HG03558 (cell line): Measurements from ENCODE around the gene DENND5B.
"Not testable (repeated sequence)": the region's sequence is repeated elsewhere in the genome, so short reads cannot be mapped to it uniquely, and the experiment has no call there.

Experiments
- ATAC-seq: cut with Tn5 transposase; IDR thresholded peaks from one replicate; pipeline ENCODE4 v1.9.1; 2021; ENCODE audit warnings: moderate number of reproducible peaks; ENCODE audit not compliant: unreplicated experiment; ENCODE audit errors: extremely low read depth

DENND5B gene

DNA sequence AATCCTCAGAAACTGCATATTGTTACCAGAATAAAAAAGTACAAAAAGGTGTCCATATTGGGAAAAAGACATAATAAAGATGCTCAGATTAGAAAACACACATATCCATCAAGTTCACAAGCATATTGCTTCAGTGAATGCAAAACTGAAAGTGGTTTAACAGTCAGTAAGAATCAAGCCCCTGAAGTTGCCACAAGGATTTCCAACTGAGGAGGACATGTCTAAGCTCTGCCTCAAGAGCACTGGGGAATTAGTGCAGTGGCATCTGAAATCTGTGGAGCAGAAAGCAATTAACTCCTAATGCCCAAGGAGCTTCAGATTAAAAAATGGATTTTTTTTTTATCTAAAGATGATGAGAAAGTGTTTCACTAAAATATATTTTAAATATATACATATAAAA, 113.2 kb downstream of the DENND5B start:
- no peak for ATAC-seq

GRCh38 chr12:31476437-31476836, 114.5 kb downstream of the DENND5B start:
- ATAC-seq = no peak

DNA sequence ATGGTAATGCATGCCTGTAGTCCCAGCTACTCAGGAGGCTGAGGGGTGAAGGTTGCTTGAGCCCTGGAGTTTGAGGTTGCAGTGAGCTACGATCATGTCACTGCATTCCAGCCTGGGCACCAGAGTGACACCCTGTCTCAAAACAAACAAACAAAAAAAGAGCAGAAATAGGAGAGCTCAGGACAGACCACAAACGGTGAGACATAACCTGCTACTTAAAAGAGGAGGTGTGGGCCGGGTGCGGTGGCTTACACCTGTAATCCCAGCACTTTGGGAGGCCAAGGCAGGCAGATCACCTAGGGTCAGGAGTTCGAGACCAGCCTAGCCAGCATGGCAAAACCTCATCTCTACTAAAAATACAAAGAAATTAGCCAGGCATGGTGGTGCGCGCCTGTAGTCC, 115.3 kb downstream of the DENND5B start:
- not testable (repeated sequence) for ATAC-seq

- ATAC-seq = no peak
Observed at GRCh38 chr12:31474751-31475150, 116.2 kb downstream of the DENND5B start.

DNA sequence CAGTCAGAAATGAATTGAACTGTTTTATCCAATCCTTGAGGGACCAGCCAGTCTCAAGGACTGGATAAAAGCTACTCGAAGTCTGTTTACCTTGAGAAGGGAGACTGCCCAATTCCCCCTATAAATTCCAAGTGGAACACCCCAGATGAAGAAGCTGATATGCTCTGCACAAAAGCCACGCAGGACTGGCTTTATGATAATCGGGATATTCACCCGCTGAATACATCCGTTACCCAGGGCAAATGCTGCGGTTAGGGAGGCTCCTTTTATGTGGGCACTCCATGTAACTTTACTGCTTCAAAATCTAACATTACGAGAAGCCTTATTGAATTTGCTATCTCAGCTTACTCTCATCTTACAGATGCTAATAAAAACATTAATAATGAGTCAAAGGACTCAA, 119.1 kb downstream of the DENND5B start:
- ATAC-seq = no peak

- no peak for ATAC-seq
Observed at GRCh38 chr12:31471051-31471450, 119.9 kb downstream of the DENND5B start.

- no peak for ATAC-seq
Observed at GRCh38 chr12:31470459-31470858, 120.5 kb downstream of the DENND5B start.

DNA sequence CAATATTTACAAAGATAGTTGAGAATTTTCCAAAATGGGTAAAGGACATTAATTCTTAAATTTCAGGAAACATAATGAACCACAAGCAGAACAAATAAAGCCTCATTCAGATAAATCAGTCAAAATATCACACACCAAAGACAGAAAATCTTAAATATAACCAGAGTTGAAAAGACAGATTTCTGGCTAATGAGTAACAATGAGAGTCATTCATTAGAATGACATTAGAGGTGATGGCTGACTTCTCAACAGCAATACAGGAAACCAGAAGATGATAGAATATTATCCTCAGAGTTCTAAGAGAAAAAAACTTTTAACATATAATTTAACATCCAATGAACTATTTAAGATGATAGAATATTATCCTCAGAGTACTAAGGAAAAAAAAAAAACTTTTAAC, 124.2 kb downstream of the DENND5B start:
- ATAC-seq = no peak

- no peak for ATAC-seq
Observed at GRCh38 chr12:31465002-31465401, 125.9 kb downstream of the DENND5B start.

DNA sequence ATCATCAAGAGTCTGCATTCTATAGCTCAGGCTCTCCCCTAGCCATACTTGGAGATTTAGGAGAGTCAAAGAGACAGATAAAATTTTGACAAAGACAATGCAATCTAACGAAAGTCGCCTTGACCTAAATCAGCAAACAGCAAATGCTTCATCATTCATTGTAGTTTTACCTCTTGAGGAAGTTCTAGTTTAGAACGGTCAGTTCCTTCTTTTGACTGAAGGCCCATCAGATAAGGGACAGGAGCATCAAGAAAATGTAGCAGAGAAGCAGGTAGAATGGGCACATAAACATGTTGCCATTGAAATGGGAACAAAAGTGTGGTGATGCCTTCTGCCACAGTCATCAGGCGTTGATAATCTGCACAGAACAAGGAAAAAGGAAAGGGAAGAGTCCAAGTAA, 130.9 kb downstream of the DENND5B start:
- ATAC-seq = no peak

DNA sequence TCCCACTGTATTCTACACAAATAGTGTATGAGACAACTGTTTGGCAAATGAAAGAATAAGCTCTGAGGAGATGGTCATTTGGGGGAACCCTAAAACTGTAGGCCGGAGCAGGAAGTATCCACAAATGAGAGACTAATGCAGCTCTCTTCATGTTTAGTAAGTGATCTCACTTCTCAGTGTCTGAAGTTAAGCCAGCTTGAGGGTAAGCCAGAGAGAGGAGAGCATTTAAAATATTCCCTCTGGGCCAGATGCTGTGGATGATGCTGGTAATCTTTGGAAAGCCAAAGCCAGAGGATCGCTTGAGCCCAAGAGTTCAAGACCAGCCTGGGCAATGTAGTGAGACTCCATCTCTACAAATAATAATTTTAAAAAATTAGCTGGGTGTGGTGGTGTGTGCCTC, 134.4 kb downstream of the DENND5B start:
- ATAC-seq = no peak

- ATAC-seq = no peak
Observed at GRCh38 chr12:31444736-31445135, 146.2 kb downstream of the DENND5B start.

DNA sequence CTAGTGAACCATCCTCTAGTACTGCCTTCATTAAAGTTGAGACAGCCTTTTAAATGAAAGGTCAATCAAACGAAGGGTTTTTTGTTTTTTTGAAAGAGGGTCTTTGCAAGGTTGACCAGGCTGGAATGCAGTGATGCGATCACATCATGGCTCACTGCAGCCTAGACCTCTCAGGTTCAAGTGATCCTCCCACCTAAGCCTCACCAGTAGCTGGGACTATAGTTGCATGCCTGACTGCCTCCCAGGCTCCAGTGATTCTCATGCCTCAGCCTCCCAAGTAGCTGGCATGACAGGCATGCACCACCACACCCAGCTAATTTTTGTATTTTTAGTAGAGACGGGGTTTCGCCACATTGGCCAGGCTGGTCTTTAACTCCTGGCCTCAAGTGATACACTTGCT, 150.3 kb downstream of the DENND5B start:
- ATAC-seq = no peak

GRCh38 chr12:31440134-31440533, 150.8 kb downstream of the DENND5B start:
- no peak for ATAC-seq

GRCh38 chr12:31431721-31432240, 159.2 kb downstream of the DENND5B start:
- ATAC-seq = no peak

GRCh38 chr12:31423405-31423804, 167.5 kb downstream of the DENND5B start:
- ATAC-seq = no peak

DNA sequence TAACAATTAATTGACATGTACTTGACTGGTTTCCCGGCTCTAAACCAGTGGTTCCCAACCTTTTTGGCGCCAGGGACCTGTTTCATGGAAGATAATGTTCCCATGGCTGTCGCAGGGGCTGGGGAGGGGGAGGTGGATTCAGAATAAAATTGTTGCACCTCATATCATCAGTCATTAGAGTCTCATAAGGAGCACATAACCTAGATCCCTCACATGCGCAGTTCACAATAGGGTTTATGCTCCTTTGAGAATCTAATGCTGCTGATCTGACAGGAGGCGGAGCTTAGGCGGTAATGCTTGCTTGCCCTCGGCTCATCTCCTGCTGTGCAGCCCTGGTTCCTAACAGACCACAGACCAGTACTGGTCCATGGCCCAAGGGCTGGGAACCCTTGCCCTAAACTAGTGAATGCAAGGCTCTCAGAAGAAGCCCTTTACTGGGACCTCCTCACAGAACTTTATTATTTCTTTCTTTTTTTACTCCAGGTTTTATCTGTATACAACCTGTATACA, 178.6 kb downstream of the DENND5B start:
- no peak for ATAC-seq

- ATAC-seq = no peak
Observed at GRCh38 chr12:31408763-31409162, 182.2 kb downstream of the DENND5B start.

DNA sequence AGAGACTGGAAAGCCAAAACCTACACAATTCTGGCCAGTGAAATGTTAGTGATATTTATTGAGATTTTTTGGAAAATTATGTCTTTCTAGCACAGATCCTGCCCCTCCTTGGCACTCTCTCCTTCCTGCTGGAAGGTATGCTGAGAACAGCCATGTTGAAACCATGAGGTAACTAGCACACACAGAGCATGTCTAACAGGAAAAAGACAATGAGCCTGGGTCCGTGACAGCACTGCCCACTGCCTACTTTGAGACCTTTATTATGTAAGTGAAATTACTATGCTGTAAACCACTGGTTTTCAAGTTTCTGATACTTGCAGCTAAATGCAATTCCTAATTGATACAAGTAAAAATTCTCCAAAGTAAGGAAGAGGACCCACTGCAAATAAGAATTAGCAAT, 183.4 kb downstream of the DENND5B start:
- no peak for ATAC-seq

DNA sequence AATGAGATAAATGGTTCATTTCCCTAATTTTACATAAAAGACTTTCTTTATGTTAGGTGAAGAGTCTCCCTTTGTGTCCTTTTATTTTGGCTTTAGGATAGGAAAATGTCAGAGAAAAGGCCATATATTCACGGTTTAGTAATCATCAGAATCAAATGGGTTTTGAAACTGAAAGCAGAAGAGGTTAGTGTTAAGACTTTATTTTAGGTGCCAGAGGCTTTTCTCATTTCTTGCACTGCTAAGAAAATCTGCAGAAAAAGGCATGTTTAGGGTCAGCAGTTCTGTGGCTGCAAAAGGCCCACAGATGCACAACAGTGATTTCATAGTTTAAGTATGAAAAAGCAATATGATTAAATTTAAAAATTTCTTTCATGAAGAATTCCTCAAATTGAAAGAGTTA, 184.6 kb downstream of the DENND5B start:
- peak; percentile 70 for ATAC-seq

GRCh38 chr12:31405021-31405420, 185.9 kb downstream of the DENND5B start:
- no peak for ATAC-seq

- ATAC-seq = peak; percentile 51
Observed at GRCh38 chr12:31403099-31403607, 187.8 kb downstream of the DENND5B start.
